Spleen (tissue), 7 donors: ENCODE data around the gene OTX2.

Experiments
- CTCF ChIP-seq, 11 experiments: fragments of 200-600 bp in 7 of 11; fragments of 450-650 bp in 4 of 11; sonication (generic) in 4 of 11; IDR thresholded peaks in 8 of 11; conservative IDR thresholded peaks in 3 of 11; 1 replicate in 7 of 11; 2 replicates in 4 of 11; pipeline versions ENCODE4 v1.4.0 to v1.8.0; 2016 to 2021; ENCODE audit warnings: antibody characterized with exemption in 11 of 11, inconsistent platforms in 4 of 11, mild to moderate bottlenecking in 1 of 11
- POLR2A ChIP-seq, 3 donors: fragments of 450-650 bp; IDR thresholded peaks; one replicate each; pipeline ENCODE4 v1.5.1; 2017; ENCODE audit warnings: antibody characterized with exemption in 3 of 3, mild to moderate bottlenecking in 1 of 3
- POLR2AphosphoS5 ChIP-seq, 3 donors: sonication (generic); formaldehyde crosslinking; IDR thresholded peaks; one replicate each; pipeline ENCODE4 v1.5.1; 2017; ENCODE audit warnings: antibody characterized with exemption in 3 of 3
- donor health status: DM: no; HTN: no; CAD: no; lungs with moderate emphysema.
- donor health status: DM: no; HTN: no; CAD: no.
- donor health status: DM: no; HTN: no; CAD: no.

- no peak for TF ChIP-seq CTCF (IDR thresholded peaks at IDR 0.05 in 8 of 11, conservative IDR thresholded peaks at IDR 0.05 in 3 of 11)
- TF ChIP-seq POLR2A (IDR thresholded peaks at IDR 0.05), result no peak
- no peak for TF ChIP-seq POLR2AphosphoS5 (IDR thresholded peaks at IDR 0.05)
Measured at GRCh38 chr14:56810147-56810719, at the start of gene OTX2.
